Brain microvascular endothelial cell (primary cell): Measurements from ENCODE around the gene NTM.

Experiments used
- DNase-seq: peaks from one replicate; pipeline ENCODE4 v3.0.0-alpha.2; 2020
- H3K27ac ChIP-seq: fragments of 250-450 bp; sonication (Bioruptor Pico); 2 replicates; pipeline ENCODE4 v1.5.1; 2020; ENCODE audit warnings: mild to moderate bottlenecking, moderate library complexity
- H3K27me3 ChIP-seq: fragments of 250-450 bp; sonication (Bioruptor Pico); replicated peaks from 2 replicates; pipeline ENCODE4 v1.5.1; 2020; ENCODE audit warnings: mild to moderate bottlenecking
- H3K36me3 ChIP-seq: fragments of 250-450 bp; sonication (Bioruptor Pico); replicated peaks from 2 replicates; pipeline ENCODE4 v1.5.1; 2020; ENCODE audit warnings: mild to moderate bottlenecking
- H3K4me3 ChIP-seq: 2 replicates; pipeline ENCODE4 v1.5.1; 2011; ENCODE audit warnings: low read depth, mild to moderate bottlenecking, control low read depth, low read length, moderate library complexity
- in situ Hi-C: cut with HindIII; loops from 2 replicates; pipeline ENCODE4 v1.10.0; 2017; ENCODE audit warnings: low sequenced_read_pairs, low pct_ligation_motif_present
- TF ChIP-seq, protein P1 (sequence below): IDR thresholded peaks from 2 replicates; pipeline ENCODE4 v1.5.1; 2011; ENCODE audit warnings: low read depth, mild to moderate bottlenecking, moderate library complexity, low read length, control low read depth, inconsistent platforms; ENCODE audit errors: missing control alignments

The NTM gene

DNA sequence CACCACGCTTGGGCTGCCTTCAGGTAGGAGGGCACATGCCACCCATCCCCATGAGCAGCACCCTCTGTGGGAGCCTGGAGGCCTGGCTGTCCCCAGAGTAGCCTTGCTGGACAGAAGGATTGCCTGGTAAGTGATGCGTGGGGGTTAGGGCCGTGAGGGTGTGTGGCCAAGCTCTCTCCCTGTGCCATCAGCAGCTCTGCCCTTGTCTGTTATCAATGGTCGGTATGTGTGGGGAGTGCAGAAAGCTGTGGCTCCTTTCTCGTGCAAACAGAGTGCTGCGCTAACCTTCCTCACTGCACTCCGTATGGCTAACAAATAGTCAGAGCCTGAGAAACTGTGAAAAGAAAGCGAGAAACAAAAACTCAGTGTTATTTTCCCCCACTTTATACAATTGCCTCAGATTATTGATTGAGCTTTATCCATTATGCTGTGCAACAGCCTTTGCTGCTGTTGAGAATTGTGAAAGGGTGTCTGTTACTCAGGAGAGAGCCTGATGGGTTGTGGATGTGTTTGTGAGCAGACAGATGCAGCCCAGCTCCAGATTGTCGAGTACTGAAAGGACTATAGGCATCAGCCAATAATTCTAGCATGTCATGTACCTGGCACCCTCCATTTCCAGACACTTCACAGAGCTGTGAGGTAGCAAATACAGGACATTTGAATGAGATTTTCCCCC, 432.2 kb downstream of the NTM start:
- no peak overlapping the region for H3K4me3 ChIP-seq
- TF ChIP-seq, protein P1, sequence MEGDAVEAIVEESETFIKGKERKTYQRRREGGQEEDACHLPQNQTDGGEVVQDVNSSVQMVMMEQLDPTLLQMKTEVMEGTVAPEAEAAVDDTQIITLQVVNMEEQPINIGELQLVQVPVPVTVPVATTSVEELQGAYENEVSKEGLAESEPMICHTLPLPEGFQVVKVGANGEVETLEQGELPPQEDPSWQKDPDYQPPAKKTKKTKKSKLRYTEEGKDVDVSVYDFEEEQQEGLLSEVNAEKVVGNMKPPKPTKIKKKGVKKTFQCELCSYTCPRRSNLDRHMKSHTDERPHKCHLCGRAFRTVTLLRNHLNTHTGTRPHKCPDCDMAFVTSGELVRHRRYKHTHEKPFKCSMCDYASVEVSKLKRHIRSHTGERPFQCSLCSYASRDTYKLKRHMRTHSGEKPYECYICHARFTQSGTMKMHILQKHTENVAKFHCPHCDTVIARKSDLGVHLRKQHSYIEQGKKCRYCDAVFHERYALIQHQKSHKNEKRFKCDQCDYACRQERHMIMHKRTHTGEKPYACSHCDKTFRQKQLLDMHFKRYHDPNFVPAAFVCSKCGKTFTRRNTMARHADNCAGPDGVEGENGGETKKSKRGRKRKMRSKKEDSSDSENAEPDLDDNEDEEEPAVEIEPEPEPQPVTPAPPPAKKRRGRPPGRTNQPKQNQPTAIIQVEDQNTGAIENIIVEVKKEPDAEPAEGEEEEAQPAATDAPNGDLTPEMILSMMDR: no peak
- no peak overlapping the region for H3K27ac ChIP-seq
- no peaks in the 10 kb centered on the region for H3K36me3 ChIP-seq
- DNase-seq: no peak
- in situ Hi-C loops: no loop called here
- no peaks in the 10 kb centered on the region for H3K27me3 ChIP-seq

DNA sequence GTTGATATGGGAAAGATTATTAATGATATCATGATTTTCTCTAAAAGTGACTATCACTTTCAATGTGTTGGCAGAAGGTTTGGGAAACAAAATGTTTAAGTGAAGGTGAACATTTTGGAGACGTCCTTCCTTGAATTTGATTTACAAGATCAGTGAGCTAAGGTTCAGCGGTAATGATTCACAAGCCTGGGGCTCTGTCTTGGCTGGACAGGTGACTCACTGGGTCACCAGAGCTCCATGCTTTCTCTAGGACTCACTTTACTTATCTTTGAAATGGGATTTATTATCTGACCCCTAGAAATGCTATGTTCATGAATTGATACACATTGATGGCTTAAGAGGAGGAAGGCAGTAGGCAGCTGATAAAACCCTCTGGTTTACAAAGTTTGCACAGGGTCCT, 437.5 kb downstream of the NTM start:
- TF ChIP-seq, protein P1: no peak

DNA sequence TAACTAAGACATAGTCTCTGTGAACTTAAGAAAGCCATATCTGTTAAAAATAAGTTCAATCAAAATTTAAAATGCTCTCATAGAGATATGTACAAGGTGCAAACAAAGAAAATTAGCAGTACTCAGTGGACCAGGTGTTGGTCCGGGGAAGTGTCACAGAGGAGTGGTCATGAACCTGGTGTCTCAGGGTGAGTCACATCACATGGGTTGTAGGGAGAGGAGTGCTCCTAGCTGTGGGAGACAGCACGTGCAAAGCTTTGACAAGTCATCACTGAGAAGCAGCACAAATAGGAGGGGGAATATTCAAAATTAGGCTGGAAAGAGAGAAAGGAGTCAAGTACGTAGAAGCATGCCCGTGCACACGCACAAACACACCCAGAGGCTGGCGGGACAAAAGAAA, 438.1 kb downstream of the NTM start:
- DNase-seq: no peak
- Histone ChIP-seq H3K4me3 (no peak overlapping the region), H3K36me3 (no peaks in the 10 kb centered on the region), H3K27me3 (no peaks in the 10 kb centered on the region), H3K27ac (no peak overlapping the region)
- in situ Hi-C loops: no loop called here
- TF ChIP-seq, protein P1: no peak

More for the DNA sequence above, 437.5 kb downstream of the NTM start:
- no peak for DNase-seq
- Histone ChIP-seq H3K4me3 (no peak overlapping the region), H3K27ac (no peak overlapping the region), H3K36me3 (no peaks in the 10 kb centered on the region), H3K27me3 (no peaks in the 10 kb centered on the region)
- in situ Hi-C loops: no loop called here

DNA sequence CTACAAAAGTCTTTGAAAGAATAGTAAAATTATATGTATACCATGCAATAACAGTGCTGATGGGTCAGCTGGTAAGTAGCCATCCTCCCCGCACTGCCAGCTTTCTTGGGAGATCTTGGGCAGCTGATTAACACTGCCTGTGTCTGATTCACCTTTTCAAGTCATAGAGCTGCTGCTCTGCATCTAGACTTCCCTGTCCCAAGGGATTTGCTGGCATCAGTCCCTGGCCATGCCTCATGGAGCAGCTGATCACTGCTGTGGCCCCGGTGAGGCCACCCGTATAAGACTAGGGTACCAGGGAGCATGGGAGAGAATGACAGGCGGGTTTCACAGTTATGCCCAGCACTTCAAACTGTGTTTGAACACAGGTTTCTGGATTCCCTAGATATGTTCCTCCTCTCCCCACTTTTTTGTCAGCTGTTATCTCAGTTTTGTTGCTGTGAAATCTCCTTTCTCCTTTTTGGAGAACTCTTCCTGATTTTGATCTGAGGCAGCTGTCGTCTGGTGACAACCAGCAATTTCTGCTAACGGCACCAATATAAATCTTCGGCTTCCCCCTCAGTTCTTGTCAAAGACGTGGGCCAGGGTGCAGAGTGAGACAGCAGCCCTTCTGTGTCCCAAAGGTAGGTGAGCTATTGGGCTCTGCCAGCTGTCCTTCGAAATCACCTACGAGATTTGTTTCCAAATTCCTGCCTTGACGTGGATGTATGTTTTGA, 438.9 kb downstream of the NTM start:
- Histone ChIP-seq H3K4me3 (no peak overlapping the region), H3K36me3 (no peaks in the 10 kb centered on the region), H3K27me3 (no peaks in the 10 kb centered on the region), H3K27ac (no peak overlapping the region)
- TF ChIP-seq, protein P1: no peak
- DNase-seq: no peak
- in situ Hi-C loops: no loop called here

DNA sequence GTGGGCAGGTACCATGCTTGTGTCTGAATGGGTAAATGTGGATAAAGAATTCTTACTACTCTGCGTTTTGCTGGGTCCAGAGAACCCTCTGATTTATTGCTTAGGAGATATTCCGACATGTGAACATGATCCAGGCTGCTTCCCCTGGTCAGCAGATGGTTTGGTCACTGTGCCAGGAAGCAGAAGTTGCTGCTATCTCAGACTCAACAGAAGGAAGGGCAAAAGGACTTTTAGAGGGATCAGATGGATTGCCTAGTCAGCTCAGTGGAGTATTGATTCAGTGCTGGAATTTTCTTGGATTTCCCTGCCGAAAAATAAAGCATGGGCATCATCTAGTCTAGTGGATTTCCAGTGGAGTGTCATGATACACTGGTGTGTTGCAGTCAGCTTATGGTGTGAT, 440.1 kb downstream of the NTM start:
- TF ChIP-seq, protein P1: no peak

More for the DNA sequence above, 440.1 kb downstream of the NTM start:
- no peak overlapping the region for H3K27ac ChIP-seq
- H3K4me3 ChIP-seq: no peak overlapping the region
- in situ Hi-C loops: no loop called here
- no peak for DNase-seq
- no peaks in the 10 kb centered on the region for H3K36me3 ChIP-seq
- H3K27me3 ChIP-seq: no peaks in the 10 kb centered on the region
